Activated T-helper 1 cell treated with anti-CD3 and anti-CD28 coated beads, Interleukin-2, amount 50 U/mL, for 16 hours (primary cell): ENCODE measurements around the gene MCM5.
"Not testable (repeated sequence)": the region's sequence is repeated elsewhere in the genome, so short reads cannot be mapped to it uniquely, and the experiment has no call there.

ENCODE experiments used
- DNase-seq, 2 donors: peaks; one replicate each; pipeline ENCODE4 v3.0.0-alpha.2; 2020; ENCODE audit warnings: low read depth in 1 of 2, low spot score in 1 of 2

The MCM5 gene

GRCh38 chr22:35378621-35379020, 21.3 kb upstream of the MCM5 start:
- no peak for DNase-seq

GRCh38 chr22:35379146-35379993, 20.6 kb upstream of the MCM5 start:
- DNase-seq = no peak

- DNase-seq = no peak
These were observed 19.9 kb upstream of the MCM5 start for GRCh38 chr22:35380013-35380412.

- peak in 1 of 2 donors; percentile 12 for DNase-seq
These were observed 19.2 kb upstream of the MCM5 start, which contains the start of gene HMOX1 for GRCh38 chr22:35380537-35381423. TSS of gene HMOX1 (plus strand) at chr22:35381096. CDS start at chr22:35381174, 78 bp downstream.

GRCh38 chr22:35381424-35382009, 18.4 kb upstream of the MCM5 start:
- no peak for DNase-seq

GRCh38 chr22:35383679-35384071, 16.3 kb upstream of the MCM5 start:
- DNase-seq = no peak

- DNase-seq = no peak
These were observed 15.4 kb upstream of the MCM5 start for GRCh38 chr22:35384527-35384926.

- DNase-seq = no peak
These were observed 14.9 kb upstream of the MCM5 start for GRCh38 chr22:35384975-35385588.

- no peak for DNase-seq
These were observed 13.2 kb upstream of the MCM5 start for GRCh38 chr22:35386670-35387288.

- DNase-seq = no peak
These were observed 9.0 kb upstream of the MCM5 start for GRCh38 chr22:35390933-35391332.

- no peak for DNase-seq
These were observed 7.6 kb upstream of the MCM5 start for GRCh38 chr22:35392357-35392756.

- DNase-seq = no peak
These were observed 6.6 kb upstream of the MCM5 start for GRCh38 chr22:35393116-35394010.

- DNase-seq = no peak
These were observed 6.0 kb upstream of the MCM5 start for GRCh38 chr22:35394011-35394312.

GRCh38 chr22:35394810-35395563, 5.0 kb upstream of the MCM5 start:
- DNase-seq = no peak

GRCh38 chr22:35396622-35397021, 3.3 kb upstream of the MCM5 start:
- not testable (repeated sequence) for DNase-seq

- DNase-seq = no peak
These were observed 2.6 kb upstream of the MCM5 start for GRCh38 chr22:35397095-35397904.

GRCh38 chr22:35398591-35398973, 1.4 kb upstream of the MCM5 start:
- DNase-seq = no peak

- DNase-seq = no peak
These were observed 744 bp upstream of the MCM5 start for GRCh38 chr22:35399114-35399677.
